ENCODE results near the gene FAM184B.
"Not testable (repeated sequence)": the region's sequence is repeated elsewhere in the genome, so short reads cannot be mapped to it uniquely, and the experiment has no call there.

Gene FAM184B

DNA sequence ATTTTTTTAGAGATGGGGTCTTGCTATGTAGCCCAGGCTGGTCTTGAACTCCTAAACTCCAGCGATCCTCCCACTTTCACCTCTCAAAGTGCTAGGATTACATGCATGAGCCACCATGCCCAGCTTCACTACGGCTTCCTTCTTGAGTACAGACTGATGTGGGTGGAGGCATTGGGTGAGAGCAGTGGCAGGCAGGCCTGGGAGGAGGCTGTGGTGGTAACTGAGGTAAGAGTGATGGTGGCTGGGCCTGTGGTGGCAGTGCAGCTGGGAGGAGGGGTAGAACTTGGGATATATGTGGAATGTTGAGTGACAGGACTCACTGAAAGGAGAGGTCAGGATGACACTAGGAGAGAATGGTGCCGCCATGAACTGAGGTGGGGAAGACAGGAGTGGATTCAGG is 86.1 kb downstream of the FAM184B start:
- H3K4me1 ChIP-seq (ENCODE audit: control insufficient read depth in 1 of 2, insufficient read depth in 1 of 2, low read depth in 1 of 2, low read length in 1 of 2) = no peaks in the 10 kb centered on the region
- H3K9me3 ChIP-seq = no peaks in the 10 kb centered on the region
- no peaks in the 10 kb centered on the region for H3K27me3 ChIP-seq
- no peaks in the 10 kb centered on the region for H3K36me3 ChIP-seq
- TF ChIP-seq CTCF (IDR thresholded peaks at IDR 0.05) = no peak
- no peak overlapping the region for H3K27ac ChIP-seq
- no peak overlapping the region for H3K4me3 ChIP-seq (ENCODE audit: low read depth in 1 of 2, low read length in 1 of 2)

DNA sequence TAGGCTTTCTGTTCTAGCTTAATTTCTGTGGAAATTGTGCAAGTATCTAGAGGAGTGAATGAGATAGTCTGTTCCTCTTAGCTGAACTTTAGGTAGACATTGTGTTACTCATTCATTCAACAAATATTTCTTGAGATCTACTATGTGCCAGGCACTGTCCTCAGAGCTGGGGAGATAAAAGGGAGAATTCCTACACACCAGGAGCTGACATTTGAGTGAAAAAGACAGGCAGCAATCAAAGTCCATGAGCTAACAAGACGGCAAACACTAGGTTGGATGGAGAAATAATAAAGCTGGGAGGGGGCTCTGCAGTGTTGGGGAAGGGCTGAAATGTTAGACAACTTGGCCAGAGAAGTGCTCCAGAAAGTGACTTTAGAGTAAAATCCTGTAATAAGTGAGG is 86.9 kb downstream of the FAM184B start:
- Histone ChIP-seq H3K27me3 (no peaks in the 10 kb centered on the region), H3K4me1 (ENCODE audit: control insufficient read depth in 1 of 2, insufficient read depth in 1 of 2, low read depth in 1 of 2, low read length in 1 of 2) (no peaks in the 10 kb centered on the region), H3K27ac (no peak overlapping the region), H3K9me3 (no peaks in the 10 kb centered on the region), H3K4me3 (ENCODE audit: low read depth in 1 of 2, low read length in 1 of 2) (no peak overlapping the region), H3K36me3 (no peaks in the 10 kb centered on the region)
- TF ChIP-seq CTCF (IDR thresholded peaks at IDR 0.05) = no peak

DNA sequence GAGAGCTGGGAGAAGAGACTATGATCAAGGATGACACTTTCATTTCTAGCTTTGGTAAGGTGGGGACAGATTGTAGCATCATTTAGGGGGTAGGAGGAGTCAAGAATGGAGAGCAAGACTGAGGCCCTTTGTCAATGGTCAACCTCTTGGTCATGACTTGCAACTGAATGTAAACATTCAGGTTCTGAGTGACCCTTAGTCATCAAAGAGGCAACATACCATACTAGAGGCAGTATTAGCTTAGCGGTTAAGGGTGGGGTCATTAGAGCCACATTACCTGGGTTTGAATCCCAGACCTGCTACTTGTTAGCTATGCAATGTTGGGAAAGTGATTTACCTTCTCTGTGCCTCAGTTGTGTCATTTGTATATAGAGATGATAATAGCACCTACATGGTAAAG is 90.5 kb downstream of the FAM184B start:
- TF ChIP-seq CTCF (IDR thresholded peaks at IDR 0.05) = no peak
- H3K4me3 ChIP-seq (ENCODE audit: low read depth in 1 of 2, low read length in 1 of 2) = no peak overlapping the region
- no peaks in the 10 kb centered on the region for H3K27me3 ChIP-seq
- H3K9me3 ChIP-seq = no peaks in the 10 kb centered on the region
- no peaks in the 10 kb centered on the region for H3K36me3 ChIP-seq
- H3K27ac ChIP-seq = no peak overlapping the region
- H3K4me1 ChIP-seq (ENCODE audit: control insufficient read depth in 1 of 2, insufficient read depth in 1 of 2, low read depth in 1 of 2, low read length in 1 of 2) = no peaks in the 10 kb centered on the region

DNA sequence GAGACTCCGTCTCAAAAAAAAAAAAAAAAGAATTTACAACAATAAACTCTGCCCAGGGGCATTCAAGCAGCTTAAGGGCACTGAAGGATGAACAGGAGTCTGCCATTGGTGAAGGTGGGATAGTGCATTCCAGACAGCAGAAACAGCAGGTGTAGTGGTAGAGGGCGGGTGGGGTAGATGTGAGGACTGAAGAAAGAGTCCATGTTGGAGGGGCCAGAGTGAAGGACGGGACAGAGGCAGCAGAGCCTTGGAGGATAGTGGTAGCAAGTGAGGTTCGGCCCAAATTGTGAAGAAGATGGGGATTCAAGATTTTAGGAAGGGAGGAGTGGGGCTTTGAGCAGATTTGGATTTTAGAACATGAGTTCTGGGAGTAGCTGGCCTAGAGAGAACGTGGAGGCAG is 91.3 kb downstream of the FAM184B start:
- Histone ChIP-seq H3K9me3 (no peaks in the 10 kb centered on the region), H3K27ac (no peak overlapping the region), H3K27me3 (no peaks in the 10 kb centered on the region), H3K4me1 (ENCODE audit: control insufficient read depth in 1 of 2, insufficient read depth in 1 of 2, low read depth in 1 of 2, low read length in 1 of 2) (no peaks in the 10 kb centered on the region), H3K4me3 (ENCODE audit: low read depth in 1 of 2, low read length in 1 of 2) (no peak overlapping the region), H3K36me3 (no peaks in the 10 kb centered on the region)
- TF ChIP-seq CTCF (IDR thresholded peaks at IDR 0.05) = no peak

DNA sequence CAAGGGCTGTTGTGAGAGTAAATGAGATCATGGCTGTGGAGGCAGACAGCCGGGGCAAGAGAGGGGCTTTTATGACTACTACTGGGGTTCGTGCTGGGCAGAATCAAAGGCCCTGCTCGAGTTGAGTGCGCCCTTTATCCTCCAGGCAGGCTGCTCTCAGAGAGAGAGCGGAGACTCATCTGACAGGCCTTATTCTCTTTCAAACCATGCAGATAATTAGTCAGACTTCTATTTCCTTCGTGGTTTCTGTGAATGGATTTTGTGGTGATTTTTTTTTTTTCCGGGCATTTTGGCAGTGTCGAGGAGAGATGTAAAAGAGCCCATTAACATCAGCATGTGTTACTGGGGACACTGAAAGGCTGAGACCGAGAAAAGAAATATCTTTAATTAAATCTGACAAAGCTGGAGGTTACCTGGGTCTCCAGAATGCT is 93.4 kb downstream of the FAM184B start:
- no peak overlapping the region for H3K4me3 ChIP-seq (ENCODE audit: low read depth in 1 of 2, low read length in 1 of 2)
- no peaks in the 10 kb centered on the region for H3K9me3 ChIP-seq
- no peak for TF ChIP-seq CTCF (IDR thresholded peaks at IDR 0.05)
- no peak overlapping the region for H3K27ac ChIP-seq
- no peaks in the 10 kb centered on the region for H3K27me3 ChIP-seq
- no peaks in the 10 kb centered on the region for H3K4me1 ChIP-seq (ENCODE audit: control insufficient read depth in 1 of 2, insufficient read depth in 1 of 2, low read depth in 1 of 2, low read length in 1 of 2)
- no peaks in the 10 kb centered on the region for H3K36me3 ChIP-seq

- Histone ChIP-seq H3K27ac (no peak overlapping the region), H3K27me3 (no peaks in the 10 kb centered on the region), H3K4me1 (ENCODE audit: control insufficient read depth in 1 of 2, insufficient read depth in 1 of 2, low read depth in 1 of 2, low read length in 1 of 2) (no peaks in the 10 kb centered on the region), H3K36me3 (no peaks in the 10 kb centered on the region), H3K9me3 (no peaks in the 10 kb centered on the region), H3K4me3 (ENCODE audit: low read depth in 1 of 2, low read length in 1 of 2) (no peak overlapping the region)
- TF ChIP-seq CTCF (IDR thresholded peaks at IDR 0.05) = no peak
These were observed 94.1 kb downstream of the FAM184B start for GRCh38 chr4:17687237-17687857.

- H3K36me3 ChIP-seq; H3K27me3 ChIP-seq; H3K9me3 ChIP-seq; H3K4me3 ChIP-seq (ENCODE audit: low read depth in 1 of 2, low read length in 1 of 2); H3K27ac ChIP-seq; H3K4me1 ChIP-seq (ENCODE audit: control insufficient read depth in 1 of 2, insufficient read depth in 1 of 2, low read depth in 1 of 2, low read length in 1 of 2): not testable (repeated sequence)
These were observed 96.8 kb downstream of the FAM184B start for GRCh38 chr4:17684648-17685047.
